ENCODE results near the gene SULT1A2. TPM values are rescaled to one million over a fixed set of nuclear protein-coding genes. Genes with fewer than 3 reads are reported as not detected.

The SULT1A2 gene
- total and polyA plus RNA-seq, 2 of the 13 experiments (the other 11 are each of a cell fraction or from before 2014, with no cell fraction given), result 33.0 to 34.2 TPM

DNA sequence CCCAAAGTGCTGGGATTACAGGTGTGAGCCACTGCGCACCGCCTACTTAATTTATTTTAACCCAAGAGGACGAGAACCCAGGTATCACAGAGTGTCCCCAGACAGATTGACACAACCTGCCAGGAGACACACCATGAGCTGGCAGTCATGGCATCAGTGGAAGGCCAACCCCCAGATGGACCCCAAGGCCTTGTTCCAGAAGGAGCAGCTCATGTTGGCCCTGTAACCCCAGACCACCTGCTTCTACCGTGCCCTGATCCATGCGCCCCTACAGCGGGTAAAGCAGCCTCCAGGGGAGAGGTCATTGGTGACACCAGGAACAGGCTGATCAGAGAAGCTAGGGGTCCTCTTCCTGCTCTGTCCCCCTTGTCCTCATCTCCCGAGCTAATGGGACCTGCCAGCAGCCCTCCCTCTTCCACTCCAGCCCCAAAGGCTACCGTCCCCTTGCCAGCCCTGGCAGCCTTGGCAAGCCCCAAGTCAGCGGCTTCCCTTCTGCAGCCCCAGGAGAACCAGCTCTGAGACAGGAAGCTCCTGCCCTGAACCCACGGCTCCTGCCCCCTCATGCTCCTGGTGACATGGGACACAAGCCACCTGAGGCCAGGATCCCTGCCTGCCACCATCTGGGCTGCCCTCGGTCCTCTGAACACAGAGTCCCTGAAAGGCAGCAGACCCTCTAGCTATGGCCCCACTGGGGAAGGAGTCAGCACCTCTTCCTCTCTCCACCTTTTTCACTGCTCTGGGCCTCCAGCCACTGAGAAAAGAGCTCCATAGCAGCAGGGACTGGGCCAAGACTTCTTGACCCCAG is 6.7 kb upstream of the SULT1A2 start (continued):
- TF ChIP-seq, protein P1, sequence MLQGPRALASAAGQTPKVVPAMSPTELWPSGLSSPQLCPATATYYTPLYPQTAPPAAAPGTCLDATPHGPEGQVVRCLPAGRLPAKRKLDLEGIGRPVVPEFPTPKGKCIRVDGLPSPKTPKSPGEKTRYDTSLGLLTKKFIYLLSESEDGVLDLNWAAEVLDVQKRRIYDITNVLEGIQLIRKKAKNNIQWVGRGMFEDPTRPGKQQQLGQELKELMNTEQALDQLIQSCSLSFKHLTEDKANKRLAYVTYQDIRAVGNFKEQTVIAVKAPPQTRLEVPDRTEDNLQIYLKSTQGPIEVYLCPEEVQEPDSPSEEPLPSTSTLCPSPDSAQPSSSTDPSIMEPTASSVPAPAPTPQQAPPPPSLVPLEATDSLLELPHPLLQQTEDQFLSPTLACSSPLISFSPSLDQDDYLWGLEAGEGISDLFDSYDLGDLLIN (CRISPR knock-in tag; IDR thresholded peaks at IDR 0.05; ENCODE audit: borderline replicate concordance), result no peak
- TF ChIP-seq ZNF121 (CRISPR knock-in tag; IDR thresholded peaks at IDR 0.05), result no peak
- no peak for TF ChIP-seq ZZZ3 (CRISPR knock-in tag; IDR thresholded peaks at IDR 0.05; ENCODE audit: borderline replicate concordance)
- peak; percentile 55; the same call in 1 of the 2 replicates for TF ChIP-seq ZC3H4 (CRISPR knock-in tag; IDR thresholded peaks at IDR 0.05; ENCODE audit: borderline replicate concordance)
- no peak for TF ChIP-seq ZNF749 (CRISPR knock-in tag; IDR thresholded peaks at IDR 0.05; ENCODE audit: borderline replicate concordance)
- no peak for TF ChIP-seq JDP2 (CRISPR knock-in tag; IDR thresholded peaks at IDR 0.05; ENCODE audit: borderline replicate concordance)
- TF ChIP-seq, protein P2, sequence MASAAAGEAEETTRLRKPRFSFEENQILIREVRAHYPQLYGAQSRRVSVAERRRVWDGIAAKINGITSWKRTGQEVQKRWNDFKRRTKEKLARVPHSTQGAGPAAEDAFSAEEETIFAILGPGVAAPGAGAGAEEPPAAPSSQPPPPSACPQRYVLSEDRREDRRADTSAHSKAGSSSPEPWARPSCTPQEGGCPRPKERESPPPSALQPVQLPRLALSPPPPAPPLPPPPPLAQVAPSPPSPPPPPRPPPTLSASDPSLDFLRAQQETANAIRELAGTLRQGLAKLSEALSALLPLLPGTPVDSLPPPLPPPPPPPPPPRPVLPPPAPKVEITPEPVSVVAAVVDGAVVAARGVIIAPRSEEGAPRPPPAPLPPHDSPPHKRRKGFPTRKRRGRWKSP (CRISPR knock-in tag; IDR thresholded peaks at IDR 0.05), result no peak
- TF ChIP-seq ZNF354B (CRISPR knock-in tag; IDR thresholded peaks at IDR 0.05), result 0 out of 2 replicates have a peak, but pooled peaks have one; percentile 17
- no peak for TF ChIP-seq MAFG (CRISPR knock-in tag; IDR thresholded peaks at IDR 0.05)
- TF ChIP-seq RXRB (CRISPR knock-in tag; IDR thresholded peaks at IDR 0.05; ENCODE audit: borderline replicate concordance), result no peak
- TF ChIP-seq, protein P3, sequence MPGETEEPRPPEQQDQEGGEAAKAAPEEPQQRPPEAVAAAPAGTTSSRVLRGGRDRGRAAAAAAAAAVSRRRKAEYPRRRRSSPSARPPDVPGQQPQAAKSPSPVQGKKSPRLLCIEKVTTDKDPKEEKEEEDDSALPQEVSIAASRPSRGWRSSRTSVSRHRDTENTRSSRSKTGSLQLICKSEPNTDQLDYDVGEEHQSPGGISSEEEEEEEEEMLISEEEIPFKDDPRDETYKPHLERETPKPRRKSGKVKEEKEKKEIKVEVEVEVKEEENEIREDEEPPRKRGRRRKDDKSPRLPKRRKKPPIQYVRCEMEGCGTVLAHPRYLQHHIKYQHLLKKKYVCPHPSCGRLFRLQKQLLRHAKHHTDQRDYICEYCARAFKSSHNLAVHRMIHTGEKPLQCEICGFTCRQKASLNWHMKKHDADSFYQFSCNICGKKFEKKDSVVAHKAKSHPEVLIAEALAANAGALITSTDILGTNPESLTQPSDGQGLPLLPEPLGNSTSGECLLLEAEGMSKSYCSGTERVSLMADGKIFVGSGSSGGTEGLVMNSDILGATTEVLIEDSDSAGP (CRISPR knock-in tag; IDR thresholded peaks at IDR 0.05; ENCODE audit: borderline replicate concordance), result 0 out of 2 replicates have a peak, but pooled peaks have one; percentile 36
- no peak for TF ChIP-seq CEBPB (IDR thresholded peaks at IDR 0.05; ENCODE audit: borderline replicate concordance, low read depth, low read length)
- no peak for TF ChIP-seq ATM (IDR thresholded peaks at IDR 0.05; ENCODE audit: borderline replicate concordance)
- TF ChIP-seq ZSCAN25 (CRISPR knock-in tag; IDR thresholded peaks at IDR 0.05), result no peak
- TF ChIP-seq NFIC (IDR thresholded peaks at IDR 0.05; ENCODE audit: low read length), result no peak
- TF ChIP-seq PCBP2 (optimal IDR thresholded peaks at IDR 0.05; ENCODE audit: low read depth, low read length, poor library complexity, severe bottlenecking), result no peak
- TF ChIP-seq, protein P4, sequence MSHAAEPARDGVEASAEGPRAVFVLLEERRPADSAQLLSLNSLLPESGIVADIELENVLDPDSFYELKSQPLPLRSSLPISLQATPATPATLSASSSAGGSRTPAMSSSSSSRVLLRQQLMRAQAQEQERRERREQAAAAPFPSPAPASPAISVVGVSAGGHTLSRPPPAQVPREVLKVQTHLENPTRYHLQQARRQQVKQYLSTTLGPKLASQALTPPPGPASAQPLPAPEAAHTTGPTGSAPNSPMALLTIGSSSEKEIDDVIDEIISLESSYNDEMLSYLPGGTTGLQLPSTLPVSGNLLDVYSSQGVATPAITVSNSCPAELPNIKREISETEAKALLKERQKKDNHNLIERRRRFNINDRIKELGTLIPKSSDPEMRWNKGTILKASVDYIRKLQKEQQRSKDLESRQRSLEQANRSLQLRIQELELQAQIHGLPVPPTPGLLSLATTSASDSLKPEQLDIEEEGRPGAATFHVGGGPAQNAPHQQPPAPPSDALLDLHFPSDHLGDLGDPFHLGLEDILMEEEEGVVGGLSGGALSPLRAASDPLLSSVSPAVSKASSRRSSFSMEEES (CRISPR knock-in tag; IDR thresholded peaks at IDR 0.05), result no peak
- 0 out of 2 replicates have a peak, but pooled peaks have one; percentile 48 for TF ChIP-seq NRL (CRISPR knock-in tag; IDR thresholded peaks at IDR 0.05; ENCODE audit: borderline replicate concordance)
- no peak for TF ChIP-seq ZNF678 (CRISPR knock-in tag; IDR thresholded peaks at IDR 0.05)
- no peak for TF ChIP-seq ZNF30 (CRISPR knock-in tag; IDR thresholded peaks at IDR 0.05)
- no peak for TF ChIP-seq TCF7 (IDR thresholded peaks at IDR 0.05; ENCODE audit: low read depth)
- TF ChIP-seq, protein P5, sequence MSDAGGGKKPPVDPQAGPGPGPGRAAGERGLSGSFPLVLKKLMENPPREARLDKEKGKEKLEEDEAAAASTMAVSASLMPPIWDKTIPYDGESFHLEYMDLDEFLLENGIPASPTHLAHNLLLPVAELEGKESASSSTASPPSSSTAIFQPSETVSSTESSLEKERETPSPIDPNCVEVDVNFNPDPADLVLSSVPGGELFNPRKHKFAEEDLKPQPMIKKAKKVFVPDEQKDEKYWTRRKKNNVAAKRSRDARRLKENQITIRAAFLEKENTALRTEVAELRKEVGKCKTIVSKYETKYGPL (CRISPR knock-in tag; IDR thresholded peaks at IDR 0.05), result no peak
